Stimulated activated CD4-positive, alpha-beta T cell treated with anti-CD3 and anti-CD28 coated beads, Interleukin-15, amount 100 ng/mL, for 24 hours (primary cell): Measurements from ENCODE around the gene PIWIL4.
A peak's percentile ranks its signal among the peaks of the same experiment; 100 is the strongest.

Experiments
- DNase-seq: peaks from one replicate; pipeline ENCODE4 v3.0.0-alpha.2; 2020

PIWIL4 gene

DNA sequence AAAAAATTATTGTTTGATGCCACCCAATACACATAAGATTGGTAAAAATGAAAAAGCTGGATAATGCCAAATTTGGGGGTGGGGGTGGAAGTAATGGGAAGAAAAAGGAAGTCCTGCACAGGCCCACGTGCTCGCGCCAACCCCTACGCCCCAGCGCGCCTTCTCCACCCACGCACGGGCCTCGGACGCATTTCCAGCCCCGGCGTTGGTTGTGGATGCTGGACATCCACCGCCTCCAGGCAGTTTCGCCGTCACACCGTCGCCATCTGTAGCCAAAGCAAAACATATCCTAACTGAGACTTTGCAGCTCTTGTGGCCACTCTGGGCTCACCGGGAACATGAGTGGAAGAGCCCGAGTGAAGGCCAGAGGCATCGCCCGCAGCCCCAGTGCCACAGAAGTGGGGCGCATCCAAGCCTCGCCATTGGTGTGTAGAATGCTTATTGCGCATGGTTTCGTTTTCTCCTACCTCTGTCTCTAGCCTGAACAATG lies at the start of gene PIWIL4:
Gene PIWIL4, plus strand, starts transcription at position 188 of the 490 bp plus-strand sequence. Its CDS starts 151 bp downstream, at position 339.
- no peak for DNase-seq

DNA sequence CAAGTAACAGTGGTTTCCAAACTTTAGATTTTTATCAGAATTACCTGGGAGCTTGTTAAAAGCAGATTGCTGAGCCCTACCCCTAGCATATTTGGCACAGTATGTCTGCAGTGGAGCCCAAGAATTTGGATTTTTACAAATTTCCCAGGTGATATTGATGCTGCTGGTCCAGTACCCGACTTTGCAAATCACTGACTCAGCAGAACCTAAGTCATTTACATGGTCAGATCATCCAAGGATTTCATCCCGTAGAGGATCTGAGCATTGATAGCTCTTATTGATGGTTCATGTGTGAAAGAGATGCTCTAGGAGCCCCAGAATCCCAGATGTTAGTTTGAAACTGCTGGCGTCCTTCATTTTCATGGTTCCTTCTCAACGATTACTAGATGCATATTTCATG lies 48.9 kb upstream of the PIWIL4 start:
- no peak for DNase-seq

DNA sequence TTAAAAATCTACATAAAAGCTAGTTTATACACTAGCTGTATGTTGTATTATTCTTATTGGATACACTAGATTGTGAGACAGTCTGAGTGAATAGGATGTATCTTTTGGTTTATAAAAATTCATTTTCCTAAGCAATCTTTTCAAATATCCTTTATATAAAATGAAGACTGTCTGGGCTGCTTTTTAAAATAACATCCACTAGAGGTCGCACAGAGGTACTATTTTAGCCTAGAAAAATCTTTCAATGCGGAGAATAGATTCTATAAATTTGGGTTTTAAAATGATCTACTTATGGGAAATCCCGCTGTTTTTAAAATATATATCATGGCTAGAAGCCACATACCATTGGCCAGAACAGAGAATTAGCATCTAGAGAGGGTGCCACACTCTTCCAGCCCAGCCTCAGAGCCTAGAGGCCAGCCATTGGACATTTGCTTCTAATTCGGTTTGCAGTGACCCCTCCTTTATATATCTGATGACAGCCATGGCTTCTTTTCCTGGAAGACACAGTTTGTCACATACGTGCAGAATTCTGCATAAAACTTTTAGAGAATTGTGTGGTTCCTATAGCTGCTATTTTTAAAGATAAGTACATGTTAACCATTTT lies 47.6 kb upstream of the PIWIL4 start:
- DNase-seq: no peak

- DNase-seq: no peak
Measured at GRCh38 chr11:94521684-94522083, 45.5 kb upstream of the PIWIL4 start.

DNA sequence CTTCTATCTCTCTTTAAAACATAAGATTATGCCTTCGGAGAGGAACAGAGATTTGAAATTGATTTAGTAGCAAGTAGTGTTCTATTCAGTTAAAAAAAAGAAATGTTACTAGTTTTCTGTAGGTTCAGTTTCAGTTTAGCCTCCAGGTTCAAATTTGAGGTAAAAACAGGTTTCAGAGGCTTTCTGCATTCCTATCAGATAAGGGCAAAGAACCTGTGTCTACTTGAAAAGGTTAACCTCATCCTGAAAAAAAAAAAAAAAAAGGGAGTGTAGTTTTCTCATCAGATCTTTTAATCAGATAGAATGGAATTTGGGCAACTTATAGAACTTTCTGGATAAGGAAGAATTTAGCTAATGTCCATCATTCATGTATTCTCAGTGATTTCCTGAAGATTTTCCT lies 42.8 kb upstream of the PIWIL4 start:
- DNase-seq: no peak

GRCh38 chr11:94525546-94526324 lies 41.4 kb upstream of the PIWIL4 start:
- no peak for DNase-seq

DNA sequence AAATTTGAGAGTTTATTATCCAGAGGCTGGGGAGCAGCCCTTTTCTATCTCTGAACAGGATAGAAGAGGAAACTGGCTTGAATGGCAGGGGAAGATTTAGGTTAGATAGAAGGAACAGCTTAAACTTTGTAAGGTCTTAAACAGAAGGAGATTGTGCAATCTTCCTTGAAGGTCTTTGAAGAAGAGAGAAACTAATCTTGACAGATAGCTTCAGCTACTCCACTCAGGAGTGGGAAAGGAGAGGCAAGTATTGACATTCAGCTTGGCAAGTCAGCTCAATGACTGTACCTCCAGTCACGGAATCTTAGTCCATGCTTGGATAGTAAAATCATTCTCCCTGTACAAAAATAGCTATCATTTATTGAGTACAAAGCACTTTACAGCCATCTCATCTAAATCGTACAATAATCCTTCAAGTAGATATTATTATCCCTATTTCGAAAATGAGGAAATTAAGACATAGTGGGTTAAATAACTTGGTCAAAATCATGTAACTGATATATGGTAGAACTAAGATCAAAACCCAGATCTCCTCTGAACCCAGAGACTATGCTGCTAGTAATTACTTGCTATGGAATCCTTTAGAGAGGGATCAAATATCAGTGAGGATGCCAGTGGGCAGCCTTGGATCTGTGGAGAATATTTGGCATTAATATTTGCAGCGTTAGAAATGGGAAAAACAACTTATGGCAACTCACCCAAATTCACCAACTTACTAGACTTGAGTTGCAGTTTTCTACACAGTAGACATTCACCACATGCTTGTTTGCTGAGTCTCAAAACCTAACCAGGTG lies 40.3 kb upstream of the PIWIL4 start:
- no peak for DNase-seq

- no peak for DNase-seq
Measured at GRCh38 chr11:94528551-94528950, 38.6 kb upstream of the PIWIL4 start.

DNA sequence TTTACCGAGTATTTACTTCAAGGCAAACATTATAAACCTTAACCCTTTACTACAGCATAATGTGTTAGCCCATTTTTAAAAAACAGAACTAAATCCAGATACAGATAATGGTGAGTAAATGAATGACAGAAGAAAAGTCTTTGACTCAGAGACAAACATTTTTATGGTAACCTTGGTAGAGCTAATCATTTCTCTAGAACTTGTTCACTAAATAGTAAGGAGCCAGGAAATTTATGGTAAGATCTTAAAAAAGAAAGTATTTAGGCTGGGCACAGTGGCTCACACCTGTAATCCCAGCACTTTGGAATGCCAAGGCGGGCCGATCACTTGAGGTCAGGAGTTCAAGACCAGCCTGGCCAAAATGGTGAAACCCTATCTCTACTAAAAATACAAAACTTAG lies 35.0 kb upstream of the PIWIL4 start:
- DNase-seq: no peak

- no peak for DNase-seq
Measured at GRCh38 chr11:94533206-94533605, 34.0 kb upstream of the PIWIL4 start.

- DNase-seq: no peak
Measured at GRCh38 chr11:94533696-94534630, 33.2 kb upstream of the PIWIL4 start.

GRCh38 chr11:94536386-94536785 lies 30.8 kb upstream of the PIWIL4 start:
- DNase-seq: no peak

DNA sequence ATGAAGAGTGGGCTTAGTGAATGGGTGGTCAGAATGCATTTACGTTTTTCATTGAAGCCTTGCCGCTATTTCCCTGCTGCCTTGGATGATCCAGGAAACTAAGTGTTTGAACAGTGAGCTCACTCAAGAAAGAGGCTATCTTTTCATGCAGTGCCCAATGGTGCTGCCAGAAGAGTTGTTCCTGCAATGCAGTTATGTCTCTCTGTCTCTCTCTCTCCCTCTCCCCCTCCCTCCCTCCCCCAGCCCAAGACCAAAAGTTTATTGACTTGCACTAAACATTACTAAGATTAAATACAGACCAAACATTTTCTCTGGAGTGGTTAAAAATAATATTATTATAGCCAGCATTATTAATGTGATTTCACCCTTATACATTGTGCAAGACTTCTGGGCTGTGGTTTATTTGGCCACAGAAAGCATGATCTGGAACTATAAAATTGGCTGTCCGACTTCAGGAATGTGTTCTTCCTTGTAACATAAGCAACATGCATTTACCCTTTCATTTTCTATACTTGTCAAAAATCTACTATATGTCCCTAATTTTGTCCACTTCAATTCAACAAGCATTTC lies 30.1 kb upstream of the PIWIL4 start:
- DNase-seq: no peak

DNA sequence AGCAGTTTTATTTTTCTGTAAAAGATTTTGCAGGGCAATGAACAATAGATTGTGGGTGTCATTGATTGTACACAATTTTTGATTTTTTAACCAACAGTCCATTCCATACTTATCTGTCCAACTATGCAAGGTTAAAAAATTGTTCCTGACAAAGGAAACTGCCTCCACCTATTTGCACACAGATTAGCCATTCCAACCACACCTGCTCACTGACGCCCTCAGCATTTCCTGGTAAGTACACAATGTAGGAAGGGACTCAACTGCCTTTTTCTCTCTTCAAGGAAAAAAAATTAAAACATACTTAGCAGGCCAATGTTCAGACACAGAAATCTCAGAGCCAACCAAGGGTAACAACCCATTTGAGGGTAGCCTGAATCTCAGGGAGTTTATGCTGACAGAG lies 27.7 kb upstream of the PIWIL4 start:
- no peak for DNase-seq

- DNase-seq: peak; percentile 87
Measured at GRCh38 chr11:94543695-94544645, 23.2 kb upstream of the PIWIL4 start, which contains the start of gene FUT4. TSS of gene FUT4 (plus strand) at chr11:94543921. CDS start at chr11:94544134, 213 bp downstream.

- DNase-seq: no peak
Measured at GRCh38 chr11:94544646-94545263, 22.4 kb upstream of the PIWIL4 start.

GRCh38 chr11:94545264-94546161 lies 21.7 kb upstream of the PIWIL4 start:
- no peak for DNase-seq

DNA sequence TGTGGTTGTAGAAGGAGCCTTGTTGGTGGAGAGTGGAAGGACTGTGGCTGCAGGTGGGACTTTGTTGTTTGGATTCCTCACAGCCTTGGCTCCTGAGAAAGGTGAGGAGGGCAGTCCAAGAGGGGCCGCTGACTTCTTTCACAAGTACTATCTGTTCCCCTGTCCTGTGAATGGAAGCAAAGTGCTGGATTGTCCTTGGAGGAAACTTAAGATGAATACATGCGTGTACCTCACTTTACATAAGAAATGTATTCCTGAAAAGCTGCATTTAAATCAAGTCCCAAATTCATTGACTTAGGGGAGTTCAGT lies 21.1 kb upstream of the PIWIL4 start:
- no peak for DNase-seq

- DNase-seq: no peak
Measured at GRCh38 chr11:94546886-94547285, 20.3 kb upstream of the PIWIL4 start.
